Stomach smooth muscle (tissue), 2 donors: ENCODE results near the gene TDG.
"Not testable (repeated sequence)": the region's sequence is repeated elsewhere in the genome, so short reads cannot be mapped to it uniquely, and the experiment has no call there.

Source experiments
- H3K27ac ChIP-seq: one replicate; pipeline ENCODE4 v1.7.0; 2013; ENCODE audit warnings: mild to moderate bottlenecking, low read length, inconsistent platforms
- H3K27me3 ChIP-seq, 2 donors: one replicate each; pipeline ENCODE4 v1.7.0; 2013; ENCODE audit warnings: low read length in 2 of 2; ENCODE audit not compliant: insufficient read depth in 2 of 2, control insufficient read depth in 1 of 2
- H3K36me3 ChIP-seq, 2 donors: one replicate each; pipeline ENCODE4 v1.7.0; 2013; ENCODE audit warnings: low read length in 2 of 2; ENCODE audit not compliant: control insufficient read depth in 2 of 2, insufficient read depth in 2 of 2
- H3K4me1 ChIP-seq: one replicate; pipeline ENCODE4 v1.7.0; 2013; ENCODE audit warnings: low read length; ENCODE audit not compliant: control insufficient read depth, insufficient read depth
- H3K4me3 ChIP-seq, 2 donors: one replicate each; pipeline ENCODE4 v1.7.0; 2013; ENCODE audit warnings: low read length in 2 of 2
- H3K9ac ChIP-seq, 2 donors: one replicate each; pipeline ENCODE4 v1.7.0; 2013; ENCODE audit warnings: low read length in 2 of 2, mild to moderate bottlenecking in 1 of 2
- H3K9me3 ChIP-seq, 2 donors: one replicate each; pipeline ENCODE4 v1.7.0; 2013; ENCODE audit warnings: low read length in 2 of 2; ENCODE audit not compliant: control insufficient read depth in 2 of 2
- donor health status: healthy.
- donor health status: Pancreatic carcinoma.

TDG gene

GRCh38 chr12:103997286-103997900 lies 31.7 kb downstream of the TDG start:
- no peaks in the 10 kb centered on the region for H3K27me3 ChIP-seq
- H3K9ac ChIP-seq = no peak overlapping the region
- no peak overlapping the region for H3K4me3 ChIP-seq
- H3K36me3 ChIP-seq = peaks cover 0 to 2% of the 10 kb centered on the region in 2 donors
- H3K27ac ChIP-seq = peak overlapping the region; percentile 8
- H3K4me1 ChIP-seq = no peaks in the 10 kb centered on the region
- H3K9me3 ChIP-seq = no peaks in the 10 kb centered on the region

- Histone ChIP-seq H3K36me3 (peaks cover 0 to 2% of the 10 kb centered on the region in 2 donors), H3K27ac (no peak overlapping the region), H3K27me3 (no peaks in the 10 kb centered on the region), H3K4me1 (no peaks in the 10 kb centered on the region), H3K4me3 (no peak overlapping the region), H3K9me3 (no peaks in the 10 kb centered on the region), H3K9ac (no peak overlapping the region)
Observed at GRCh38 chr12:103998976-103999375, 33.3 kb downstream of the TDG start.

GRCh38 chr12:104000807-104001434 lies 35.2 kb downstream of the TDG start:
- no peak overlapping the region for H3K9ac ChIP-seq
- H3K27ac ChIP-seq = no peak overlapping the region
- no peaks in the 10 kb centered on the region for H3K27me3 ChIP-seq
- peaks cover 0 to 2% of the 10 kb centered on the region in 2 donors for H3K36me3 ChIP-seq
- no peak overlapping the region for H3K4me3 ChIP-seq
- H3K9me3 ChIP-seq = no peaks in the 10 kb centered on the region
- no peaks in the 10 kb centered on the region for H3K4me1 ChIP-seq

- H3K36me3 ChIP-seq = no peaks in the 10 kb centered on the region
- H3K27me3 ChIP-seq = no peaks in the 10 kb centered on the region
- no peaks in the 10 kb centered on the region for H3K9me3 ChIP-seq
- no peaks in the 10 kb centered on the region for H3K4me1 ChIP-seq
- no peak overlapping the region for H3K27ac ChIP-seq
- H3K9ac ChIP-seq = no peak overlapping the region
- H3K4me3 ChIP-seq = no peak overlapping the region
Observed at GRCh38 chr12:104002686-104003085, 37.0 kb downstream of the TDG start.

- Histone ChIP-seq H3K9me3 (no peaks in the 10 kb centered on the region), H3K9ac (no peak overlapping the region)
Observed at GRCh38 chr12:104003596-104003995, 37.9 kb downstream of the TDG start.

GRCh38 chr12:104006929-104007328 lies 41.3 kb downstream of the TDG start:
- no peak overlapping the region for H3K4me3 ChIP-seq
- no peaks in the 10 kb centered on the region for H3K4me1 ChIP-seq
- no peaks in the 10 kb centered on the region for H3K9me3 ChIP-seq
- H3K9ac ChIP-seq = no peak overlapping the region
- H3K27ac ChIP-seq = no peak overlapping the region
- peaks cover 3% of the 10 kb centered on the region in 2 donors for H3K36me3 ChIP-seq
- H3K27me3 ChIP-seq = no peaks in the 10 kb centered on the region

More at GRCh38 chr12:104003596-104003995, 37.9 kb downstream of the TDG start:
- Histone ChIP-seq H3K4me3 (no peak overlapping the region), H3K4me1 (no peaks in the 10 kb centered on the region), H3K36me3 (no peaks in the 10 kb centered on the region), H3K27ac (no peak overlapping the region), H3K27me3 (no peaks in the 10 kb centered on the region)

GRCh38 chr12:104010121-104010520 lies 44.4 kb downstream of the TDG start:
- peaks cover 14 to 21% of the 10 kb centered on the region in 2 donors for H3K36me3 ChIP-seq
- no peak overlapping the region for H3K27ac ChIP-seq
- no peaks in the 10 kb centered on the region for H3K27me3 ChIP-seq
- H3K4me3 ChIP-seq = no peak overlapping the region
- H3K4me1 ChIP-seq = no peaks in the 10 kb centered on the region
- H3K9ac ChIP-seq = no peak overlapping the region
- no peaks in the 10 kb centered on the region for H3K9me3 ChIP-seq

- no peaks in the 10 kb centered on the region for H3K4me1 ChIP-seq
- no peaks in the 10 kb centered on the region for H3K27me3 ChIP-seq
- no peaks in the 10 kb centered on the region for H3K9me3 ChIP-seq
- peak overlapping the region; percentile 24 for H3K27ac ChIP-seq
- peaks cover 14 to 21% of the 10 kb centered on the region in 2 donors for H3K36me3 ChIP-seq
- H3K4me3 ChIP-seq = no peak overlapping the region
- H3K9ac ChIP-seq = no peak overlapping the region
Observed at GRCh38 chr12:104010606-104011169, 45.0 kb downstream of the TDG start.

- Histone ChIP-seq H3K27me3 (no peaks in the 10 kb centered on the region), H3K27ac (no peak overlapping the region), H3K36me3 (peaks cover 14 to 22% of the 10 kb centered on the region in 2 donors), H3K9me3 (no peaks in the 10 kb centered on the region), H3K4me3 (no peak overlapping the region), H3K4me1 (no peaks in the 10 kb centered on the region), H3K9ac (no peak overlapping the region)
Observed at GRCh38 chr12:104011253-104011652, 45.6 kb downstream of the TDG start.

- H3K36me3 ChIP-seq = peaks cover 14 to 22% of the 10 kb centered on the region in 2 donors
- no peak overlapping the region for H3K4me3 ChIP-seq
- no peaks in the 10 kb centered on the region for H3K4me1 ChIP-seq
- no peaks in the 10 kb centered on the region for H3K27me3 ChIP-seq
- H3K27ac ChIP-seq = no peak overlapping the region
- no peak overlapping the region for H3K9ac ChIP-seq
- H3K9me3 ChIP-seq = no peaks in the 10 kb centered on the region
Observed at GRCh38 chr12:104012331-104012730, 46.7 kb downstream of the TDG start.

GRCh38 chr12:104021862-104022261 lies 56.2 kb downstream of the TDG start:
- H3K9me3 ChIP-seq, H3K27ac ChIP-seq, H3K27me3 ChIP-seq, H3K4me3 ChIP-seq, H3K36me3 ChIP-seq, H3K9ac ChIP-seq, H3K4me1 ChIP-seq: not testable (repeated sequence)
